Measurements from ENCODE around the gene SRSF10. TPM values are rescaled to one million over a fixed set of nuclear protein-coding genes. Genes with fewer than 3 reads are reported as not detected.

Gene SRSF10
- total RNA-seq, 2 experiments from 2014 or later, result 202 to 205 TPM

- CTCF ChIA-PET, result interaction anchor here (0.8 kb wide), 1 partner anchor 60 kb away, joined by 4 read pairs; no protein-coding TSS in a partner anchor
- POLR2A ChIA-PET, result interaction anchor here (1.2 to 2.7 kb wide), 2 partner anchors 13 to 15 kb away, joined by 3 to 16 read pairs; no protein-coding TSS in a partner anchor
These were observed 16.4 kb downstream of the SRSF10 start for GRCh38 chr1:23963617-23964234.

DNA sequence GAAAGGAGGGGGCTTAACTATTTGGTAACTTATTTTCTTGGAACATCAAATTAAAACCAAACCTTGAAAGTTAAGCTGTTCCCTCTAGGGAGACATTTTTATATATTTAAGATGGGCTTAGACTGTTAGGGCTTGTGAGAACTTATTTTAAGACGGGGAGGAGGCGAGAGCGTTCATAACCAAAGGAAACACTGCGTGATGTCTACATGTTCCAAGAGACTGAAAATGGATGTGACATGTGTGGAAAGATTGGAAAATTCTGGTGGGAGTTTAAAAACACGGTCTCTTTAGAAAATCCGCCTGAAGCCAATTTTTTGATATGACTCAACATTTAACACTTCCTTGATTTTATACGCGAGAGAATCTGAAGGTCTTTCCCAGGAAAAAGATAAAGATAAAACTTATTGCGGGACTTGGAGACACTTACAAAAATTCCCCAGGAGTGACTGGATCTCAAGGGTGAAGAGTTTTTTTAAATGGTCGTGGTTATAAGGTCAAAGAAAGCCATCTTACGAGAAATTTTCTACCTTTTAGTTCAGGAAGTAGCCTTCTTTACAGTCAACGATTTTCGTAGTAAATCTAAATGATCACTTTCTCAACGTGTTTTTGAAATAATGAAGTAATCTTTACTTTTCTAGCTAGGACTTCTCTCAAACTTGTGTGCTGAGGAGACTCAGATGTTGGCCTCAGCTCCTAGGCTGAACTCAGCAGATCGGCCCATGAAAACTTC is 19.7 kb downstream of the SRSF10 start:
- ChIA-PET CTCF (no interaction called here), POLR2A (interaction anchor here (1.3 to 3.3 kb wide), 2 partner anchors 17 to 19 kb away, joined by 13 to 28 read pairs; partner anchors contain the start of gene SRSF10)

- ChIA-PET CTCF (interaction anchor here (0.6 to 1.0 kb wide), 2 partner anchors 13 to 324 kb away, joined by 3 to 5 read pairs; no protein-coding TSS in a partner anchor), POLR2A (interaction anchor here (0.6 to 3.3 kb wide), 3 partner anchors 18 to 43 kb away, joined by 3 to 28 read pairs (median 13); partner anchors contain the start of gene SRSF10)
These were observed 20.5 kb downstream of the SRSF10 start, which contains the start of gene PNRC2 for GRCh38 chr1:23959461-23960290. PNRC2 (plus strand) TSS chr1:23959828; CDS start chr1:23961458, 1,630 bp downstream.

- POLR2A ChIA-PET, result interaction anchor here (0.7 to 3.3 kb wide), 2 partner anchors 10 to 21 kb away, joined by 8 to 28 read pairs; partner anchors contain the start of gene SRSF10
These were observed 21.2 kb downstream of the SRSF10 start for GRCh38 chr1:23958810-23959460.

DNA sequence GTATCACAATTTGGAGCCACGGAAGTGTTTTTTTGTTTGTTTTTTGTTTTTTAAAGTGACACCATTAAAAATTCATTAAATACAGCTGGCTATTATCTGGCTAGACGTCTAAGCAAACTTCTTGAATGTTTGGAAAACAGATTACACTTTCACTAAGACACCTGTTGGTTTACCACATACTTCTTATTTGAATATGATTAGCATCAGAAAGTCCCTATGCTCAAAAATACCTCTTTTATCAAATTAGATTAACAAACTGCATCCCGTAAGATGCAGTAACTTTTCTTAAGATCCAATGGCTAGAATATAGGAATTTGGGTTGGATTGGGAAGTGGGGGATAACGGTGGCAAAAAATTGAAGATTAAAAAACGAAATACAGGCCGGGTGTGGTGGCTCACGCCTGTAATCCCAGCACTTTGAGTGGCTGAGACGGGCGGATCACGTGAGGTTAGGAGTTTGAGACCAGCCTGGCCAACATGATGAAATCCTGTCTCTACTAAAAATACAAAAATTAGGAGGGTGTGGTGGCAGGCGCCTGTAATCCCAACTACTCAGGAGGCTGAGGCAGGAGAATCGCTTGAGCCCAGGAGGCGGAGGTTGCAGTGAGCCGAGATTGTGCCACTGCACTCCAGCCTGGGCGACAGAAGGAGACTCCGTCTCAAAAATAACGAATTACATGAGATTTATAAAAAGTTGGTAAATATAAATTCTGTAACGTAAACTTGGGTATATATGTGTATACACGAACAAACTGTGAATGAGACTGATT is 21.9 kb downstream of the SRSF10 start:
- ChIA-PET POLR2A (interaction anchor here (0.7 to 3.3 kb wide), 2 partner anchors 9 to 22 kb away, joined by 8 to 28 read pairs; partner anchors contain the start of gene SRSF10), CTCF (interaction anchor here (0.6 to 1.0 kb wide), 3 partner anchors 14 to 705 kb away, joined by 3 to 5 read pairs (median 3); no protein-coding TSS in a partner anchor)

More at GRCh38 chr1:23958810-23959460, 21.2 kb downstream of the SRSF10 start:
- CTCF ChIA-PET, result interaction anchor here (0.6 to 1.0 kb wide), 2 partner anchors 13 to 323 kb away, joined by 3 to 5 read pairs; no protein-coding TSS in a partner anchor

- ChIA-PET CTCF (no interaction called here), POLR2A (interaction anchor here (0.5 kb wide), 1 partner anchor 257 kb away, joined by 3 read pairs; no protein-coding TSS in a partner anchor)
These were observed 23.0 kb downstream of the SRSF10 start for GRCh38 chr1:23957096-23957495.

DNA sequence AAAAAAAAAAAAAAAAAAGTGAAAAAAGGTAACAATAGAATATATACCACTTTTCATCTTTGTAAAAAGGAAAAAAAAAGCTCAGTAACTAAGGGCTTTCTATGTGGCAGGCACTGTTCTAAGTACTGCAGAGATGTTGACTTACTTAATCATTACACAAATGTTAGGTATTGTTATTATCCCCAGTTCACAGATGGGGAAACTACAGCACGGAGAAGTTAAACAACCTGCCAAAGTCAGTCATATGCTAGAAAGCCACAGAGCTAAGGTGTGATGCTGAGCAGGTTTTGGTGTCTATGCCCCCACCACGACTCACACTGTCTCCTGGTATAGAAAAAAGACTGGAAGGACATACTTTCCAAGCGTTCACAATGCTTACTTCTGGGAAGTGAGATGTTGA is 27.1 kb downstream of the SRSF10 start:
- CTCF ChIA-PET, result no interaction called here
- POLR2A ChIA-PET, result interaction anchor here (0.6 kb wide), 1 partner anchor 614 kb away, joined by 3 read pairs; no protein-coding TSS in a partner anchor

- POLR2A ChIA-PET, result no interaction called here
- CTCF ChIA-PET, result no interaction called here
These were observed 32.8 kb downstream of the SRSF10 start for GRCh38 chr1:23947366-23947765.

DNA sequence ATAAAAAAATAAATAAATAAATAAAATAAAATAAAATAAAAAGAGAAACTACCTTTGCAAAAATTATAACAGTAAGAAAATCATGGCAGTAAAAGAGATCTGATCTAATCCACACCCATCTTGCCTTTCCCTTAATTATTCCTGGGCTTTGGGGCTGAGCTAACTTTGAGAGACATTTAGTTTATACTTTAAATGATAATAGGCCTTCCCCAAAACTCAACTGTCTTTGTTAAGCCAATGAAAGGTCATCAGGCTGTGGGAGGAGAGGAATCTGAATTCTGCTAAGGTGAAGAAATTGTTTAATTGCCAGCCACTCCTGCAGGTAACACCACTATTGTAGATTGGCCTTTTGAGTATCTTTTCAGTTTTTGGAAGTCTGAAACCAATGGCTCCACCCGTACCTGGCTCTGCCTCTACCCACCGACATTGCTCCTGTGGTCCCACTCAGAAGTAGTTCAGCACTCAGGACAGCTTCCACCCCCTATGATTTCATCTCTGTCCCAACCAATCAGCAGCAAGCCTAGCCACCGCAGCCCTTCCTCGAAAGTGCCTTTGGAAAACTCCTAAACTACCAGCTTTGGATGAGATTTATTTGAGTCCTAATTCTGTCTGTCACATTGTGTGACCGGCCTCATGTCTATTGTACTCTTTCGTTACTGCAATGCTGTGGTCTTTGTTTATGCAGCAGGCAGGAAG is 43.5 kb downstream of the SRSF10 start:
- POLR2A ChIA-PET, result no interaction called here
- CTCF ChIA-PET, result interaction anchor here (1.0 kb wide), 1 partner anchor 13 kb away, joined by 3 read pairs; no protein-coding TSS in a partner anchor

DNA sequence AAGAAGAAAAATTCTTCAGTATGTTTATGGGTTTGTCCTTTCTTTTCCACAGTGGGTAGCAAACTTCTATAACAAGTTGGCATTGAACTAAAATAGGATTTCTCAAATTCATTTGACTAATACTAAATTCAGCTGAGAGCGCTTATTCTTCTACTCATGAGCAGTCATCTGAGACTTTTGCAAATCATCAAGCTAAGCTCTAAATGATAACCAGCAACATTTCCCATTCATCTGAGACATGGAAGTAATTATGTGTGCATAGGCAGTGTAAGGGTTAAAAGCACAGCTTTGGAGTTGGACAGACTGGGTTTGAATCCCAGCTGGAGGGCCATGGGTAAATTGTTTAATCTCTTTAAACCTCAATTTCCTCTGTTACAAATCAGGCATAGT is 48.6 kb downstream of the SRSF10 start:
- CTCF ChIA-PET, result no interaction called here
- POLR2A ChIA-PET, result no interaction called here

DNA sequence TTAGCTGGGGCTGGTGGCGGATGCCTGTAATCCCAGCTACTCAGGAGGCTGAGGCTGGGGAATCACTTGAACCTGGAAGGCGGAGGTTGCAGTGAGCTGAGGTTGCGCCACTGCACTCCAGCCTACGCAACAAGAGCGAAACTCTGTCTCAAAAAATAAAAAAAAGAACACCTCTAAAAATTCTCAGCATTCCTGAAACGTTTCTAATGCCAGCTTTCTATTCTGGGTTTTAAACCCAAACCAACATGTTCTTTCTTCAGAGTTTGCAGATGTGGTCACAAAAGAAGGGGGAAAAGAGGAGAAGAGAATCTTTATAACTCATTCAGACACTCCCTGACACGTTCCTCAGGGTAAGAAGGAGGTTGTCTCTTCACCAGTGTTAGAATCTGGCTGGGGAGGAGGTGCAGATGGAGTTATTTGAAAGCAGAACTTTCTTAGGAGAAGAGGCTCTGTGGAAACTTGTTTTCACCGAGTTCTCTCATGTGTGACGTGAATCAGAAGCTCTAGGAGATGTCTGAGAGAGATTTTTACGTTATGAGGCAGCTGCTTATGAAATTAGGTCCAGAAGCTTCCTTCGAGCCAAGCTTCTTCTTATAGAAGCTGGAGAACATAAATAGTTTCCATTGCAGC is 49.2 kb downstream of the SRSF10 start:
- POLR2A ChIA-PET, result no interaction called here
- CTCF ChIA-PET, result no interaction called here

DNA sequence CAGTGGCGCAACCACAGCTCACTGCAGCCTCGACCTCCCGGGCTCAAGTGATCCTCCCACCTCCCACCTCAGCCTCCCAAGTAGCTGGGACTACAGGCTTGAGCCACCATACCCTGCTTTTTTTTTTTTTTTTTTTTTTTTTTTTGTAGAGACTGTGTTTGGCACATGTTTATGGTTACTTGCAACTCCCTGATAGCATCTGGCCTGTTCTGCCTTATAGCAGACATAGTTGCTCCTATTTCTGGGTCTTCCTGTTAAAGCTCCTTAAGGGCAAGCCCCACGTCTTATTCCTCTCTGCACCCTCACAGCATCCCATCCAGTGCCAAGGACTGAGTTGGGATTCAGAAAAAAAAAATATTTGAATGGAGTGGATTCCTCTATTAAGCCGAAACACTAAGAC is 49.9 kb downstream of the SRSF10 start:
- CTCF ChIA-PET, result no interaction called here
- POLR2A ChIA-PET, result no interaction called here

- CTCF ChIA-PET, result no interaction called here
- POLR2A ChIA-PET, result no interaction called here
These were observed 51.3 kb downstream of the SRSF10 start for GRCh38 chr1:23928789-23929188.

- CTCF ChIA-PET, result interaction anchor here (0.9 kb wide), 1 partner anchor 11 kb away, joined by 3 read pairs; no protein-coding TSS in a partner anchor
- POLR2A ChIA-PET, result no interaction called here
These were observed 53.0 kb downstream of the SRSF10 start for GRCh38 chr1:23927097-23927496.

DNA sequence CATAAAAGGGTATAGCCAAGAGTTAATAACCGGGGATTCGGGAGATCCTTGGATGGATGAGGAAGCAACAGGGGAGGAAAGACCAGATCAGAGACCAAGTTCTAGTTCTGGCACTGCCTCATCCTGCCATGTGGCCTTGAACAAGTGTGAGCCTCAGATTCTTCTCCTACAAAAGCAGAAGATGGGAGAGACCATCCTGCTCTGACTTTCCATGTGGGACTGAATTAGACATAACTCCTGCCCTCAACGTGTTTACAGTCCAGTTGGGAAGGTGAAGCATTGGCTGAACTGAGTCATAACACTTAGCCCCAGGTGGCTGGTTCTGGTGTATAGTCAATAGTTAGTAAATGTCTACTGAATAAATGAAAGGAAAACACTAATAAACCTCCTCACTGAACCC is 54.8 kb downstream of the SRSF10 start:
- ChIA-PET POLR2A (no interaction called here), CTCF (no interaction called here)

GRCh38 chr1:23924601-23925000 is 55.5 kb downstream of the SRSF10 start:
- ChIA-PET POLR2A (no interaction called here), CTCF (no interaction called here)

All from activated CD8-positive, alpha-beta memory T cell treated with anti-CD3 and anti-CD28 coated beads for 36 hours (primary cell).